Astrocyte of the cerebellum (primary cell): Measurements from ENCODE around the gene HDAC9.

Experiments
- DNase-seq: peaks from one replicate; pipeline ENCODE4 v3.0.0-alpha.2; 2011; ENCODE audit warnings: low read depth
- H3K4me3 ChIP-seq: 2 replicates; pipeline ENCODE4 v1.5.1; 2011; ENCODE audit warnings: mild to moderate bottlenecking, low read depth, low read length, moderate library complexity
- in situ Hi-C: cut with HindIII; loops from 2 replicates; pipeline ENCODE4 v1.10.0; 2017; ENCODE audit warnings: low sequenced_read_pairs
- TF ChIP-seq, protein P1 (sequence below): IDR thresholded peaks from 2 replicates; pipeline ENCODE4 v1.5.1; 2012; ENCODE audit warnings: low read length, low read depth, moderate library complexity, mild to moderate bottlenecking; ENCODE audit errors: missing control alignments

The HDAC9 gene

GRCh38 chr7:18535810-18536415, 40.4 kb downstream of the HDAC9 start:
- TF ChIP-seq, protein P1, sequence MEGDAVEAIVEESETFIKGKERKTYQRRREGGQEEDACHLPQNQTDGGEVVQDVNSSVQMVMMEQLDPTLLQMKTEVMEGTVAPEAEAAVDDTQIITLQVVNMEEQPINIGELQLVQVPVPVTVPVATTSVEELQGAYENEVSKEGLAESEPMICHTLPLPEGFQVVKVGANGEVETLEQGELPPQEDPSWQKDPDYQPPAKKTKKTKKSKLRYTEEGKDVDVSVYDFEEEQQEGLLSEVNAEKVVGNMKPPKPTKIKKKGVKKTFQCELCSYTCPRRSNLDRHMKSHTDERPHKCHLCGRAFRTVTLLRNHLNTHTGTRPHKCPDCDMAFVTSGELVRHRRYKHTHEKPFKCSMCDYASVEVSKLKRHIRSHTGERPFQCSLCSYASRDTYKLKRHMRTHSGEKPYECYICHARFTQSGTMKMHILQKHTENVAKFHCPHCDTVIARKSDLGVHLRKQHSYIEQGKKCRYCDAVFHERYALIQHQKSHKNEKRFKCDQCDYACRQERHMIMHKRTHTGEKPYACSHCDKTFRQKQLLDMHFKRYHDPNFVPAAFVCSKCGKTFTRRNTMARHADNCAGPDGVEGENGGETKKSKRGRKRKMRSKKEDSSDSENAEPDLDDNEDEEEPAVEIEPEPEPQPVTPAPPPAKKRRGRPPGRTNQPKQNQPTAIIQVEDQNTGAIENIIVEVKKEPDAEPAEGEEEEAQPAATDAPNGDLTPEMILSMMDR: no peak
- in situ Hi-C loops: no loop called here
- DNase-seq: no peak
- H3K4me3 ChIP-seq: no peak overlapping the region

GRCh38 chr7:18536486-18536885, 40.9 kb downstream of the HDAC9 start:
- DNase-seq: no peak
- TF ChIP-seq, protein P1: no peak
- in situ Hi-C loops: no loop called here
- no peak overlapping the region for H3K4me3 ChIP-seq

GRCh38 chr7:18538554-18539250, 43.2 kb downstream of the HDAC9 start:
- H3K4me3 ChIP-seq: no peak overlapping the region
- in situ Hi-C loops: no loop called here
- TF ChIP-seq, protein P1: no peak
- DNase-seq: no peak

DNA sequence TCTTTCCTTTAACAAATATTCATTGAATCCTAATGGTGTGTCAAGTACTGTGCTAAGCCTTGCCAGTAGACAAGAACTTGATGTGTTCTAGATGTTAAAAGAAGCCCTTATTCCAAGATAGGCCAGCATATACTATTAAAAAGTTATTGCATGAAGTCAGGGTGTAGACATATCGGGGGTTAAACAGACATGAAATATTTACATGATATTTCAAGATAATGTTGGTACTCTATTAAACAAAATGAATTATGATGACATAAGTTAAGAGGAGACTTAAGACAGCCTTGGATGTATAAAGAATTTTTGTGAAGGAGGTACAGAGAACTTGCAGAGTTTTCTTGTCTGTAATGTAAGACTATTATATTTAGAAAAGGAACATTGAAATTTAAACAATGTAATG, 44.8 kb downstream of the HDAC9 start:
- DNase-seq: no peak
- TF ChIP-seq, protein P1: no peak
- in situ Hi-C loops: no loop called here
- H3K4me3 ChIP-seq: no peak overlapping the region

- in situ Hi-C loops: no loop called here
- H3K4me3 ChIP-seq: no peak overlapping the region
- DNase-seq: no peak
- TF ChIP-seq, protein P1: no peak
Measured at GRCh38 chr7:18541181-18541870, 45.8 kb downstream of the HDAC9 start.

GRCh38 chr7:18541871-18542212, 46.3 kb downstream of the HDAC9 start:
- TF ChIP-seq, protein P1: no peak
- in situ Hi-C loops: no loop called here
- no peak overlapping the region for H3K4me3 ChIP-seq
- DNase-seq: no peak
